Measurements from ENCODE around the gene CENPT.
"Not testable (repeated sequence)": the region's sequence is repeated elsewhere in the genome, so short reads cannot be mapped to it uniquely, and the experiment has no call there.

The CENPT gene

DNA sequence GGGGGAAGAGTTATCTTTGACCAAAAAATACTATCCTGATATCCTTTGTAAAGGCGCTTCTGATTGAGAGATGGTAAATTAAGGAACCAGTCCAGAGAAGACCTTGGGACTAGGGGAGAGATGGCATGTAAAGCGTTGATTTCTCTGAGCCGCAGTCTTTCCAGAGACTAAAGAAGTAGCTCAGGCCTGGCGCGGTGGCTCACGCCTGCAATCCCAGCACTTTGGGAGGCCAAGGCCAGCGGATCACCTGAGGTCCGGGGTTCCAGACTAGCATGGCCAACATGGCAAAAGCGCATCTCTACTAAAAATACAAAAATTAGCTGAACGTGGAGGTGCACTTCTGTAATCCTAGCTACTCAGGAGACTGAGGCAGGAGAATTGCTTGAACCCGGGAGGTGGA, 625 bp upstream of the CENPT start:
- no peak for DNase-seq
- H3K36me3 Mint-ChIP-seq: peaks cover 21% of the 10 kb centered on the region
- H3K27ac Mint-ChIP-seq: no peak overlapping the region
- no peaks in the 10 kb centered on the region for H3K27me3 Mint-ChIP-seq
- no peaks in the 10 kb centered on the region for H3K9me3 Mint-ChIP-seq
- H3K4me3 Mint-ChIP-seq: peak overlapping the region; percentile 92
- CTCF ChIA-PET: interaction anchor here (0.5 to 1.4 kb wide), 5 partner anchors 12 to 176 kb away, joined by 3 read pairs; no protein-coding TSS in a partner anchor
- H3K4me1 Mint-ChIP-seq: peaks cover 49% of the 10 kb centered on the region

- H3K4me3 Mint-ChIP-seq: peak within 1 kb of the TSS; percentile 95
- H3K27me3 Mint-ChIP-seq: no peaks in the 10 kb centered on the region
- peak; percentile 97 for DNase-seq
- peaks cover 21% of the 10 kb centered on the region for H3K36me3 Mint-ChIP-seq
- H3K9me3 Mint-ChIP-seq: no peaks in the 10 kb centered on the region
- H3K27ac Mint-ChIP-seq: peak within 1 kb of the TSS; percentile 88
- CTCF ChIA-PET: interaction anchor here (0.7 to 3.9 kb wide), 2 partner anchors 27 to 31 kb away, joined by 4 to 30 read pairs; no protein-coding TSS in a partner anchor
- peaks cover 59% of the 10 kb centered on the region for H3K4me1 Mint-ChIP-seq
These were observed 1.0 kb downstream of the CENPT start, which contains the start of gene NUTF2 for GRCh38 chr16:67846320-67847063. NUTF2 (plus strand) TSS chr16:67846933; CDS start chr16:67865131, 18,198 bp downstream.

GRCh38 chr16:67846063-67846319, 1.5 kb downstream of the CENPT start:
- peak overlapping the region; percentile 95 for H3K4me3 Mint-ChIP-seq
- H3K36me3 Mint-ChIP-seq: peaks cover 21% of the 10 kb centered on the region
- DNase-seq: no peak
- no peaks in the 10 kb centered on the region for H3K27me3 Mint-ChIP-seq
- no peaks in the 10 kb centered on the region for H3K9me3 Mint-ChIP-seq
- H3K4me1 Mint-ChIP-seq: peaks cover 62% of the 10 kb centered on the region
- H3K27ac Mint-ChIP-seq: peak overlapping the region; percentile 86
- CTCF ChIA-PET: interaction anchor here (0.7 to 3.9 kb wide), 2 partner anchors 28 to 30 kb away, joined by 4 to 30 read pairs; no protein-coding TSS in a partner anchor

- Mint-ChIP-seq H3K4me3 (peak overlapping the region; percentile 95), H3K4me1 (peaks cover 62% of the 10 kb centered on the region), H3K9me3 (no peaks in the 10 kb centered on the region), H3K27ac (peak overlapping the region; percentile 86), H3K36me3 (peaks cover 21% of the 10 kb centered on the region), H3K27me3 (no peaks in the 10 kb centered on the region)
- CTCF ChIA-PET: interaction anchor here (0.7 to 3.9 kb wide), 3 partner anchors 10 to 30 kb away, joined by 3 to 30 read pairs (median 6); no protein-coding TSS in a partner anchor
- DNase-seq: no peak
These were observed 2.0 kb downstream of the CENPT start for GRCh38 chr16:67845291-67846062.

DNA sequence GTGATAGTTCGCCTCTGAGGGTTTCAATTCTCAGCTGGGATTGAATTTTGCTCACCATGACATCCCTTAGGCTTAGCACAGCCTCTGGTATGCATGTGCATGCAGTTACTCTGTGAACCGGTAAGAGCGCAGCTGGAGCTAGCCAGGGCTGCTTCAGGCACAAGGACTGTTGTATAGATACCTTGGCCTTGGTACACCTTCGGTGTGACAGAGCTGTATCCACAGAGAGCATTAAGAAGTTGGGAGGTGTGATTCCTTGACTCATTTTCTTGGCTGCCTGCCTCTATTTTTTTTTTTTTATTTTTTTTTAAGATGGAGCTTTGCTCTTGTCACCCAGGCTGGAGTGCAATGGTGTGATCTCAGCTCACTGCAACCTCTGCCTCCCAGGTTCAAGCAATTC, 3.0 kb downstream of the CENPT start:
- CTCF ChIA-PET: interaction anchor here (0.7 to 3.9 kb wide), 6 partner anchors 11 to 172 kb away, joined by 3 to 30 read pairs (median 5); no protein-coding TSS in a partner anchor
- peak overlapping the region; percentile 99 for H3K27ac Mint-ChIP-seq
- H3K9me3 Mint-ChIP-seq: no peaks in the 10 kb centered on the region
- DNase-seq: no peak
- H3K4me1 Mint-ChIP-seq: peaks cover 57% of the 10 kb centered on the region
- H3K36me3 Mint-ChIP-seq: peaks cover 21% of the 10 kb centered on the region
- H3K4me3 Mint-ChIP-seq: peak overlapping the region; percentile 95
- H3K27me3 Mint-ChIP-seq: no peaks in the 10 kb centered on the region

- DNase-seq: no peak
These were observed 4.1 kb downstream of the CENPT start for GRCh38 chr16:67843343-67843765.

DNA sequence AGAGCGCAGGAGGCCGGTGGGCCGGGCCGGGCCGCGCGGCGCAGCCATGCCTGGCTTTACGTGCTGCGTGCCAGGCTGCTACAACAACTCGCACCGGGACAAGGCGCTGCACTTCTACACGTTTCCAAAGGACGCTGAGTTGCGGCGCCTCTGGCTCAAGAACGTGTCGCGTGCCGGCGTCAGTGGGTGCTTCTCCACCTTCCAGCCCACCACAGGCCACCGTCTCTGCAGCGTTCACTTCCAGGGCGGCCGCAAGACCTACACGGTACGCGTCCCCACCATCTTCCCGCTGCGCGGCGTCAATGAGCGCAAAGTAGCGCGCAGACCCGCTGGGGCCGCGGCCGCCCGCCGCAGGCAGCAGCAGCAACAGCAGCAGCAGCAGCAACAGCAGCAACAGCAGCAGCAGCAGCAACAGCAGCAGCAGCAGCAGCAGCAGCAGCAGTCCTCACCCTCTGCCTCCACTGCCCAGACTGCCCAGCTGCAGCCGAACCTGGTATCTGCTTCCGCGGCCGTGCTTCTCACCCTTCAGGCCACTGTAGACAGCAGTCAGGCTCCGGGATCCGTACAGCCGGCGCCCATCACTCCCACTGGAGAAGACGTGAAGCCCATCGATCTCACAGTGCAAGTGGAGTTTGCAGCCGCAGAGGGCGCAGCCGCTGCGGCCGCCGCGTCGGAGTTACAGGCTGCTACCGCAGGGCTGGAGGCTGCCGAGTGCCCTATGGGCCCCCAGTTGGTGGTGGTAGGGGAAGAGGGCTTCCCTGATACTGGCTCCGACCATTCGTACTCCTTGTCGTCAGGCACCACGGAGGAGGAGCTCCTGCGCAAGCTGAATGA, 4.8 kb downstream of the CENPT start:
- Mint-ChIP-seq H3K36me3 (peaks cover 19% of the 10 kb centered on the region), H3K4me1 (peaks cover 45% of the 10 kb centered on the region), H3K4me3 (peak overlapping the region; percentile 95), H3K9me3 (no peaks in the 10 kb centered on the region), H3K27ac (peak overlapping the region; percentile 99), H3K27me3 (no peaks in the 10 kb centered on the region)
- peak; percentile 78 for DNase-seq
- CTCF ChIA-PET: interaction anchor here (0.8 to 3.9 kb wide), 5 partner anchors 24 to 321 kb away, joined by 3 to 30 read pairs (median 5); partner anchors contain the start of gene EDC4

More at GRCh38 chr16:67843343-67843765, 4.1 kb downstream of the CENPT start:
- peaks cover 51% of the 10 kb centered on the region for H3K4me1 Mint-ChIP-seq
- peak overlapping the region; percentile 95 for H3K4me3 Mint-ChIP-seq
- peak overlapping the region; percentile 99 for H3K27ac Mint-ChIP-seq
- CTCF ChIA-PET: interaction anchor here (0.8 to 3.9 kb wide), 5 partner anchors 25 to 322 kb away, joined by 3 to 30 read pairs (median 5); partner anchors contain the start of gene EDC4
- H3K27me3 Mint-ChIP-seq: no peaks in the 10 kb centered on the region
- no peaks in the 10 kb centered on the region for H3K9me3 Mint-ChIP-seq
- H3K36me3 Mint-ChIP-seq: peaks cover 19% of the 10 kb centered on the region

DNA sequence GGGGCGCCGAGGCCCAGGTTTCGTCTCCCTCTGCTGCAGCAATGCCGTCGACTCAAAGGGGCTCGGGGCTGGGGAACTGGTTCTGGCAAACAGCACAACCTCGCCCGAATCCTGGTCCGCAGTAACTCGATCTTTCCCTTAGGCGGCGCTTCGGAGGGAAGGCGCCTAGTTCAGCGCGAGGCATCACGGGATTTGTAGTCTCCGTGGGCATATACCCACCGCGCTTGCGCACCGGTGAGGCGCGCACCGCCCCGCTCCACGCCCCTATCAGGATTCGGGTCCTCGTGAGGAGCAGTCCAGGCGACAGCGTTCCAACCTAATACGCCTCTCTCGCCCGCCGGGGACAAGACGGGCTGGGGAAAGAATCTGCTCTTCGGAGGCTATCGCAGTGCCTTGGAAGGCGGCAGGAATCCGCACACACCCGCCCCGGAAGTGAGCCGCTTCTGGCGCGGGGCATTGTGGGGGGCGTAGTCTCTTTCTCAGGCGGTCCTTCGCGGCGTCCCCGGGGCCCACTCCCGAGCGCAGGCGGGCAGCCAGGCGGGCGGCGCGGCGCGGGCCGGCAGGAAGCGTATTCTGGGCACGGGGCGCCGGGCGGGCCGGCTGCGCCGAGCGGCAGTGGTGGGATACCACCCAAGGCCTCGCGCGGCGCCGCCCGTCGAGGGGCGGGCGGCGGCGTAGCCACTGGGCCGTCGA, 5.5 kb downstream of the CENPT start, which contains the start of gene THAP11:
THAP11 (plus strand) TSS at position 505 of the 693 bp plus-strand sequence. CDS start 235 bp downstream, outside the sequence.
- peaks cover 43% of the 10 kb centered on the region for H3K4me1 Mint-ChIP-seq
- peak; percentile 97 for DNase-seq
- no peaks in the 10 kb centered on the region for H3K9me3 Mint-ChIP-seq
- H3K27ac Mint-ChIP-seq: peak within 1 kb of the TSS; percentile 99
- H3K27me3 Mint-ChIP-seq: no peaks in the 10 kb centered on the region
- H3K36me3 Mint-ChIP-seq: peaks cover 18% of the 10 kb centered on the region
- CTCF ChIA-PET: interaction anchor here (1.2 to 1.3 kb wide), 2 partner anchors 31 to 100 kb away, joined by 3 to 5 read pairs; partner anchors contain the start of gene EDC4
- H3K4me3 Mint-ChIP-seq: peak within 1 kb of the TSS; percentile 95

DNA sequence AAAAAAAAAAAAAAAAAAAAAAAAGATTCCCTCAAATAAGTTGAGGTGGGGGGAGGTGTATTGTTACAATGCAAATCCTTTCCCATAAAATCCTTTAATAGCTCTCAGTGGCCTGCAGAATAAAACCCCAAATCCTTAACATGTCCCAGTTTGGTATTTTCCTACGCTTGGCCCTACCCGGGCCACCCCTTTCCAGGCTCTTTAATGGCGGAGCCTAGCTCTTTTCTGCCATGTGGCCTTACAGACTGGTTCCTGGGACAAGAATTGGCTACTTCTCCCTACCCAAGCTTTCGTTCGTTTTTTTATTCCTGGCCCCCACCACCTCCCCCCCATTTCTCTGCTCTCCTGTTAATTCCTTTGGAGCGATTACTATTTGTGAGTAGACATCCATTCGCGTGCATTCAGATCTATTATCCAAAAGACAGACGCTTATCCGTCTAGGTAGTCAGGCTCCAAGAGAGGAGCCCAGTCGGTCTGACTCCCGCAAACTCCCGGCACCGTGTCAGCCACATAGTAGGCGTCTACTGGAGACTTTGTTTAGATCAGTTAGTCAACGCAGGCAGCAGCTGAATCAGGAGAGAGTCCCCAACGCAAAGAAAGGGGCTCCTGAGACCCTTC, 6.2 kb downstream of the CENPT start:
- Mint-ChIP-seq H3K4me3 (peak overlapping the region; percentile 91), H3K9me3 (no peaks in the 10 kb centered on the region), H3K27ac (peak overlapping the region; percentile 97), H3K4me1 (peaks cover 43% of the 10 kb centered on the region), H3K27me3 (no peaks in the 10 kb centered on the region), H3K36me3 (peaks cover 18% of the 10 kb centered on the region)
- CTCF ChIA-PET: interaction anchor here (1.1 to 1.2 kb wide), 3 partner anchors 25 to 320 kb away, joined by 3 to 5 read pairs (median 3); no protein-coding TSS in a partner anchor
- no peak for DNase-seq

- Mint-ChIP-seq H3K27ac (no peak overlapping the region), H3K9me3 (no peaks in the 10 kb centered on the region), H3K36me3 (peaks cover 3% of the 10 kb centered on the region), H3K4me3 (no peak overlapping the region), H3K27me3 (peaks cover 3% of the 10 kb centered on the region), H3K4me1 (peaks cover 20% of the 10 kb centered on the region)
- CTCF ChIA-PET: interaction anchor here (0.6 kb wide), 1 partner anchor 19 kb away, joined by 4 read pairs; no protein-coding TSS in a partner anchor
- DNase-seq: no peak
These were observed 9.7 kb downstream of the CENPT start for GRCh38 chr16:67837811-67838210.

GRCh38 chr16:67837190-67837589, 10.3 kb downstream of the CENPT start:
- not testable (repeated sequence) for H3K36me3 Mint-ChIP-seq, H3K27ac Mint-ChIP-seq, DNase-seq, H3K9me3 Mint-ChIP-seq, H3K4me3 Mint-ChIP-seq, H3K27me3 Mint-ChIP-seq
- peaks cover 23% of the 10 kb centered on the region for H3K4me1 Mint-ChIP-seq
- CTCF ChIA-PET: interaction anchor here (0.6 kb wide), 1 partner anchor 18 kb away, joined by 4 read pairs; no protein-coding TSS in a partner anchor

DNA sequence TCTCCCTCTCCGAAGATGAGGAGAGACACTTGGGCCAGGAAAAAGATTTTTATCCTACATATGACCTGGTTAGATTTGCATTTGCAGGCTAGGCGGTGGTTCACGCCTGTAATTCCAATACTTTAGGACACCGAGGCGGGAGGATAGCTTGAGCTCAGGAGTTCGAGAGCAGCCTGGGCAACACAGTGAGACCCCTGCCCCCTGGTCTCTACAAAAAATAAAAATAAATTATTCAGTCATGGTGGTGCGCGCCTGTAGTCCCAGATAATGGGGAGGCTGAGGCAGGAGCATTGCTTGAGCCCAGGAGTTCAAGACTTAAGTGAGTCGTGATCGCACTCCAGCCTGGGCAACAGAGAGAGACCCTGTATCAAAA, 13.3 kb downstream of the CENPT start:
- Mint-ChIP-seq H3K27ac (no peak overlapping the region), H3K27me3 (peaks cover 3% of the 10 kb centered on the region), H3K4me1 (peaks cover 16% of the 10 kb centered on the region), H3K9me3 (no peaks in the 10 kb centered on the region), H3K4me3 (peak overlapping the region; percentile 82), H3K36me3 (peaks cover 10% of the 10 kb centered on the region)
- CTCF ChIA-PET: interaction anchor here (0.5 to 2.6 kb wide), 7 partner anchors 18 to 313 kb away, joined by 3 to 28 read pairs (median 3); no protein-coding TSS in a partner anchor
- no peak for DNase-seq

All from activated naive CD4-positive, alpha-beta T cell treated with anti-CD3 and anti-CD28 coated beads, Interleukin-2, amount 10 ng/mL, durations not matched to agents 7 days and 5 days (primary cell).